K562 (cell line): ENCODE measurements around the gene ZNF484. TPM values are rescaled to one million over a fixed set of nuclear protein-coding genes. Genes with fewer than 3 reads are reported as not detected.
"Not testable (repeated sequence)": the region's sequence is repeated elsewhere in the genome, so short reads cannot be mapped to it uniquely, and the experiment has no call there.

ENCODE experiments used
- ATAC-seq: fragments of 200-7000 bp; cut with Tn5 transposase; 3 replicates; pipeline ENCODE4 v1.9.1; 2020; ENCODE audit warnings: moderate library complexity
- BruUV-seq: library from RNA; stranded (reverse); fragments of 400-500 nt; replicated peaks from 2 replicates; lab custom pipeline; 2021; lab: Mats Ljungman, UMichigan
- CTCF ChIA-PET: fragments of 300-600 bp; formaldehyde crosslinking; extraction: SDS; loops from one replicate; lab custom pipeline; 2021; ENCODE audit warnings: low intra/inter-chr PET ratio; lab: Yijun Ruan, JAX
- POLR2A ChIA-PET: fragments of 300-600, 350-650 bp; sonication (Branson Sonifier 250); formaldehyde crosslinking; extraction: SDS; loops from one replicate; lab custom pipeline; 2021; ENCODE audit warnings: antibody characterized with exemption, inconsistent platforms; lab: Yijun Ruan, JAX
- DNase-seq, 4 experiments: peaks; one replicate each; pipeline versions ENCODE4 v3.0.0 to v3.0.0-alpha.2; 2011 to 2018; ENCODE audit warnings: low spot score in 3 of 4, mixed read lengths in 3 of 4; ENCODE audit errors: extremely low read depth in 1 of 4
- FAIRE-seq: peaks from 2 replicates; lab custom pipeline; 2011; peaks lifted over from hg19 to GRCh38; lab: Jason Lieb, UNC
- H2AFZ ChIP-seq: 2 replicates; pipeline ENCODE4 v1.6.0; 2011; ENCODE audit warnings: low read depth, low read length, control low read depth, inconsistent platforms
- H3K27ac ChIP-seq: fragments of 200-600 bp; 3 replicates; pipeline ENCODE4 v1.8.0; 2011; ENCODE audit warnings: low read depth, mild to moderate bottlenecking, control low read depth, inconsistent platforms, low read length, moderate library complexity, mixed read lengths; ENCODE audit errors: extremely low read depth
- H3K27me3 ChIP-seq, 2 experiments: fragments of 300-600 bp in 1 of 2; 2 replicates in 1 of 2; 3 replicates in 1 of 2; pipeline versions ENCODE4 v1.6.0 to v1.8.0; 2011; ENCODE audit warnings: inconsistent platforms in 2 of 2, low read length in 2 of 2, mild to moderate bottlenecking in 1 of 2, mixed read lengths in 1 of 2, moderate library complexity in 1 of 2; ENCODE audit not compliant: control insufficient read depth in 2 of 2, insufficient read depth in 2 of 2
- H3K36me3 ChIP-seq: fragments of 300-600 bp; 3 replicates; pipeline ENCODE4 v1.8.0; 2011; ENCODE audit warnings: mild to moderate bottlenecking, low read length, inconsistent platforms; ENCODE audit not compliant: control insufficient read depth, insufficient read depth
- H3K4me1 ChIP-seq, 2 experiments: fragments of 200-600 bp in 1 of 2; replicated peaks in 1 of 2; 2 replicates in 1 of 2; 3 replicates in 1 of 2; pipeline versions ENCODE4 v1.5.1 to v1.8.0; 2011; ENCODE audit warnings: inconsistent platforms in 2 of 2, low read length in 2 of 2, mild to moderate bottlenecking in 1 of 2, mixed read lengths in 1 of 2, moderate library complexity in 1 of 2; ENCODE audit not compliant: control insufficient read depth in 2 of 2, insufficient read depth in 2 of 2
- H3K4me2 ChIP-seq: 2 replicates; pipeline ENCODE4 v1.6.1; 2011; ENCODE audit warnings: low read length, control low read depth, inconsistent platforms, mixed read lengths; ENCODE audit not compliant: insufficient read depth
- H3K4me3 ChIP-seq: fragments of 200-600 bp; sonication (generic), shearing (Covaris generic); 2 replicates; pipeline ENCODE4 v1.5.1; 2016; ENCODE audit warnings: control low read depth, inconsistent platforms
- H3K79me2 ChIP-seq: fragments of 200-600 bp; 3 replicates; pipeline ENCODE4 v1.8.0; 2011; ENCODE audit warnings: low read length, inconsistent platforms; ENCODE audit not compliant: control insufficient read depth, insufficient read depth
- H3K9ac ChIP-seq, 2 experiments: 2 replicates each; pipeline versions ENCODE4 v1.6.0 to v1.6.1; 2011; ENCODE audit warnings: low read depth in 2 of 2, low read length in 2 of 2, control low read depth in 1 of 2, inconsistent platforms in 1 of 2, mild to moderate bottlenecking in 1 of 2, mixed read lengths in 1 of 2; ENCODE audit not compliant: insufficient read depth in 1 of 2
- H3K9me1 ChIP-seq: one replicate; pipeline ENCODE4 v1.6.0; 2011; ENCODE audit warnings: inconsistent platforms, mild to moderate bottlenecking, low read length, moderate library complexity; ENCODE audit not compliant: control insufficient read depth, insufficient read depth
- H3K9me3 ChIP-seq: replicated peaks from 2 replicates; pipeline ENCODE4 v1.5.1; 2011; ENCODE audit warnings: low read depth, low read length, inconsistent platforms; ENCODE audit not compliant: control insufficient read depth, insufficient read depth
- H4K20me1 ChIP-seq: replicated peaks from 2 replicates; pipeline ENCODE4 v1.6.1; 2011; ENCODE audit warnings: low read length, inconsistent platforms, mixed read lengths; ENCODE audit not compliant: control insufficient read depth, insufficient read depth
- BMI1 ChIP-seq: fragments of 150-350 bp; IDR thresholded peaks from 2 replicates; pipeline ENCODE4 v1.6.1; 2014; ENCODE audit warnings: low read length
- CCNT2 ChIP-seq: IDR thresholded peaks from 2 replicates; pipeline ENCODE4 v1.6.1; 2011; ENCODE audit warnings: borderline replicate concordance, low read depth, mild to moderate bottlenecking, moderate library complexity, mixed read lengths, low read length; ENCODE audit not compliant: insufficient read length; ENCODE audit errors: extremely low read depth
- CTBP1 ChIP-seq: fragments of 450-650 bp; IDR thresholded peaks from 2 replicates; pipeline ENCODE4 v1.6.1; 2016; ENCODE audit warnings: borderline replicate concordance
- CXXC5 ChIP-seq: fragments of 250-450 bp; sonication (Bioruptor Pico); IDR thresholded peaks from 2 replicates; pipeline ENCODE4 v1.8.0; 2022; ENCODE audit warnings: inconsistent platforms, mild to moderate bottlenecking, moderate library complexity
- KDM2B ChIP-seq: fragments of 250-450 bp; sonication (Bioruptor Pico); IDR thresholded peaks from 2 replicates; pipeline ENCODE4 v1.8.0; 2021; ENCODE audit warnings: mild to moderate bottlenecking, moderate library complexity
- L3MBTL2 ChIP-seq: fragments of 450-650 bp; IDR thresholded peaks from 2 replicates; pipeline ENCODE4 v1.6.1; 2016; ENCODE audit warnings: mild to moderate bottlenecking, moderate library complexity
- NCOR1 ChIP-seq: fragments of 450-650 bp; IDR thresholded peaks from 2 replicates; pipeline ENCODE4 v1.6.1; 2016; ENCODE audit warnings: mild to moderate bottlenecking, moderate library complexity
- PHF20 ChIP-seq: fragments of 450-650 bp; IDR thresholded peaks from 2 replicates; pipeline ENCODE4 v1.6.1; 2018; ENCODE audit not compliant: partially characterized antibody
- SNIP1 ChIP-seq: fragments of 450-650 bp; IDR thresholded peaks from 2 replicates; pipeline ENCODE4 v1.7.1; 2017; ENCODE audit warnings: low read depth, mild to moderate bottlenecking
- SNRNP70 ChIP-seq: fragments of 200-400 bp; formaldehyde crosslinking; optimal IDR thresholded peaks from 2 replicates; pipeline ENCODE3; 2017; ENCODE audit warnings: low read depth, low read length
- WGBS: fragments of 100-300 bp; shearing (Covaris generic); methylation state at CpG from one replicate; pipeline ENCODE4 v1.1.6; 2016; ENCODE audit warnings: low coverage, mixed read lengths; ENCODE audit not compliant: insufficient coverage; ENCODE audit errors: missing lambda C conversion rate; 5-methylcytosine and 5-hydroxymethylcytosine counted together
- in situ Hi-C: fragments of 300-500 bp; cut with MboI; formaldehyde crosslinking; loops from 4 replicates; pipeline ENCODE4 v1.15.0; 2018; ENCODE audit warnings: inconsistent platforms, mixed read lengths
- intact Hi-C: fragments of 100-400 bp; cut with micrococcal nuclease; formaldehyde crosslinking; loops from 2 replicates; pipeline ENCODE4 v1.14.2; 2022
- polyA plus RNA-seq, 8 experiments: library from polyadenylated mRNA; depleted of rRNA in 4 of 8; stranded (reverse) in 5 of 8; unstranded in 3 of 8; fragments of >200 nt; fragmentation: Nextera tagmentation in 2 of 8; fragmentation: Illumina TruSeq in 1 of 8; extraction: Ambion mirVana in 2 of 8; extraction: Trizol in 1 of 8; gene quantifications; 2 replicates each; pipeline versions ENCODE4 v1.2.1 to v1.2.3, GENCODE V29; 2011 to 2014; ENCODE audit warnings: inconsistent platforms in 1 of 8, missing spikeins in 1 of 8
- total RNA-seq, 7 experiments: library from RNA; depleted of rRNA in 6 of 7; stranded (reverse); fragments of >200 nt in 6 of 7; fragmentation: Illumina TruSeq in 2 of 7; extraction: Trizol in 2 of 7; gene quantifications; 2 replicates each; pipeline versions ENCODE4 v1.2.1 to v1.2.3, GENCODE V29; 2011 to 2021; ENCODE audit warnings: low replicate concordance in 1 of 7
- TF ChIP-seq, protein P1 (sequence below): fragments of 450-650 bp; IDR thresholded peaks from one replicate; pipeline ENCODE4 v1.6.1; 2018; ENCODE audit warnings: mild to moderate bottlenecking, moderate library complexity; ENCODE audit not compliant: partially characterized antibody

Gene ZNF484
- total and polyA plus RNA-seq, 9 of the 15 experiments (the other 6 are each of a cell fraction or from before 2014, with no cell fraction given): 1.1 to 5.8 (median 2.5) TPM

DNA sequence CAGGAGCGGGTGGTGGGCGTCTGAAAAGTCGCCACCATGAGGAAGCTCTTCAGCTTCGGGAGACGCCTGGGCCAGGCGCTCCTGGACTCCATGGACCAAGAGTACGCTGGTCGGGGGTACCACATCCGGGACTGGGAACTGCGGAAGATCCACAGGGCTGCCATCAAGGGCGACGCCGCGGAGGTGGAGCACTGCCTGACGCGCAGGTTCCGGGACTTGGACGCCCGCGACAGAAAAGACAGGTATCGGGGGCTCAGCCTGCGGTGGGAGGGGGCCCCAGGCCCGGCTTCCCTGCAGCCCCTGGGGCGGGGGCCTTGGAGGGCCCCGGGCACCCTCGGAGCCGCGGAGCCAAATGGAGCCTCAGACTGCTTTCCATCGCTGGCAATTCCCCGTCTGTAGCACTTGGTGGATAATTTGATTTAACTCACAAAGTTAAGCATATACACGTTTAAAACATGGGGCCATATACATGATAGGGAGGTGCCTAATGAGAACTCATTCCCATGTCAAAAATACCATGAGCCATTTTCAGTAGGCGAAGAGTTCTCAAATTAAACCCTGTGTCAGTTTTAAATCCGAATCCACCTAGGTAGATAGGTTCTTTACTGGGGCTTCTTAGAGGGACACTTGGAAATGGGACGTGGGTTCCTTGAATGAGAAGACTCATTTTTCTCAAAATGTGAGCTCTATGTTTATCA, 68.1 kb downstream of the ZNF484 start:
- in situ Hi-C loops, CTCF ChIA-PET, FAIRE-seq, H3K9me1 ChIP-seq, ATAC-seq, BruUV-seq, H3K9me3 ChIP-seq, H3K27ac ChIP-seq, H3K79me2 ChIP-seq, POLR2A ChIA-PET, H3K36me3 ChIP-seq, H3K4me2 ChIP-seq, H3K9ac ChIP-seq, H4K20me1 ChIP-seq, intact Hi-C loops, H2AFZ ChIP-seq, H3K4me3 ChIP-seq, DNase-seq: not testable (repeated sequence)
- WGBS: 38% methylated on average over 19 of the region's 34 CpGs
- Histone ChIP-seq H3K27me3 (peaks cover 7 to 37% of the 10 kb centered on the region in 2 experiments; a peak in 3 of 5 replicates), H3K4me1 (peaks cover 0 to 29% of the 10 kb centered on the region in 2 experiments; a peak in 2 of 5 replicates)

DNA sequence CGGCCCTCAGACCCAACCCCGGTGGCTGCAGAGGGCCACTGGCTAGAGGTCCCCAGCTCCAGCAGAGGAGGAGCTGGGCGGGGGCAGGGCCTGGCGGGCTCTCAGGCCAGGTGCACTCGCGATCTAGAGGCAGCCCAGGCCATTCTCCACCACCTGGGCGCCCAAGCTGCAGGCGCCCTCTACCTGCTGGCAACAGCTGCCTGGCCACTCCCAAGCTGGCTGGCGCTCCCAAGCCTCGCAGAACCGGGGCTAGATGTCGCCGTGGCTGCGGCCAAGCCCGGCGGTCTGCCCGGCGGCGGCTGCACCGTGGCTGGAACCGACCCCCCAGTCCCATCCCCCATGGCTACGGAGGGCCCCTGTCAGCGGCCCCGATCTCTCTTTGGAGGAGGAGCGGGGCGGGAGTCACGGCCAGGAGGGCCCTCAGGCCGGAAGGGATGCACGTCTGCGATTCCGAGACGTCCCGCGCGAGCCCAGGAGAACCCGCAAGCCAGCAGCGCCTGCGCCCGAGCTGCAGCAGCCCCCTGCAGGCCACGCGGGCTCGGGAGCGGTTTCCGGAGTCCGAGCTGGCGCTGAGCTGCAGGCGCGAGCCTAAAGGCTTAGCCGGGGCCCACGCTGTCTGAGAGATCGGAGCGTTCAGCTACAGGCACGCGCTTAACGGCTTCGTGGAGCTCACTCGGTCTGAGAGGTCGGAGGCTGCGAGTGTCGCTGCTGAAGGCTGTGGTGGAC, 68.9 kb downstream of the ZNF484 start:
- intact Hi-C loops: no loop called here
- TF ChIP-seq PHF20: peak; percentile 87
- peak; percentile 29; the same call in 1 of the 2 replicates for TF ChIP-seq CXXC5
- TF ChIP-seq CCNT2: peak; percentile 39
- TF ChIP-seq NCOR1: no peak
- peak; percentile 88 for TF ChIP-seq SNIP1
- TF ChIP-seq KDM2B (CRISPR knock-in tag): peak; percentile 100
- TF ChIP-seq L3MBTL2: 0 out of 2 replicates have a peak, but pooled peaks have one; percentile 16
- TF ChIP-seq BMI1: no peak
- TF ChIP-seq SNRNP70: no peak
- TF ChIP-seq, protein P1, sequence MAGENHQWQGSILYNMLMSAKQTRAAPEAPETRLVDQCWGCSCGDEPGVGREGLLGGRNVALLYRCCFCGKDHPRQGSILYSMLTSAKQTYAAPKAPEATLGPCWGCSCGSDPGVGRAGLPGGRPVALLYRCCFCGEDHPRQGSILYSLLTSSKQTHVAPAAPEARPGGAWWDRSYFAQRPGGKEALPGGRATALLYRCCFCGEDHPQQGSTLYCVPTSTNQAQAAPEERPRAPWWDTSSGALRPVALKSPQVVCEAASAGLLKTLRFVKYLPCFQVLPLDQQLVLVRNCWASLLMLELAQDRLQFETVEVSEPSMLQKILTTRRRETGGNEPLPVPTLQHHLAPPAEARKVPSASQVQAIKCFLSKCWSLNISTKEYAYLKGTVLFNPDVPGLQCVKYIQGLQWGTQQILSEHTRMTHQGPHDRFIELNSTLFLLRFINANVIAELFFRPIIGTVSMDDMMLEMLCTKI: no peak
- peak; percentile 38; the same call in 1 of the 2 replicates for TF ChIP-seq CTBP1

More for the DNA sequence above, 68.9 kb downstream of the ZNF484 start:
- Histone ChIP-seq H3K79me2 (no peaks in the 10 kb centered on the region), H3K27me3 (peaks cover 7 to 44% of the 10 kb centered on the region in 2 experiments; a peak in 3 of 5 replicates), H3K9me3 (no peaks in the 10 kb centered on the region; the same call in 1 of the 2 replicates), H3K36me3 (no peaks in the 10 kb centered on the region), H3K27ac (no peak overlapping the region), H4K20me1 (no peaks in the 10 kb centered on the region), H3K9ac (peak overlapping the region in 1 of 2 experiments; percentile 83; a peak in 2 of 4 replicates), H3K9me1 (no peaks in the 10 kb centered on the region), H2AFZ (peak overlapping the region; percentile 70; the same call in 1 of the 2 replicates), H3K4me3 (no peak overlapping the region; the same call in 1 of the 2 replicates), H3K4me2 (peak overlapping the region; percentile 49), H3K4me1 (peaks cover 0 to 29% of the 10 kb centered on the region in 2 experiments; a peak in 2 of 5 replicates)
- in situ Hi-C loops: no loop called here
- ChIA-PET POLR2A (no interaction called here), CTCF (no interaction called here)
- DNase-seq (peak; percentile 38 to 55 (median 48)), ATAC-seq (peak; percentile 91), FAIRE-seq (no peak)
- no TSS peak for BruUV-seq
- 13% methylated on average over 43 of the region's 60 CpGs for WGBS
